Middle frontal gyrus (tissue), 1 donor: ENCODE measurements around the gene SRSF10.

Experiments
- DNase-seq: peaks from one replicate; pipeline ENCODE4 v3.0.0-alpha.2; 2015; ENCODE audit warnings: low spot score; ENCODE audit errors: extremely low spot score

SRSF10 gene

DNA sequence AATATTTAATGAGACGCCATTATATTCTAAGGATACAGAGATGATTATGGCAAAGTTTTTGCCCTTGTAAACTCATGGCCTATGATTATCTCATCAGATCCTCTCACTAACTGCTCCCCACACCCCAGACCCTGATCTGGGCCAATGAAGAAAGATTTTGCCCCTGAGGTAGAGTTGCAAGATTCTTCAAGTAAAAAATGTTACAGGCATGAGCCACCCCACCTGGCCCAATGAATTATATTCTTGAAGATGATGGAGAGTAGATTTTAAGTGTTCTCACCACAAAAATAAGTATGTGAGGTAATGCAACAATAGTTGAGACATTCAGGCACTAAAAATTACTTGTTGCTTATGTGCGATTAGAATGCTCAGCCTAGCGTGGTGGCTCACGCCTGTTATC is 65.2 kb downstream of the SRSF10 start:
- no peak for DNase-seq
